PC-3 (cell line): ENCODE measurements around the gene MCOLN2. TPM values are rescaled to one million over a fixed set of nuclear protein-coding genes. Genes with fewer than 3 reads are reported as not detected.

Source experiments
- ATAC-seq: fragments of 200-7000 bp; cut with Tn5 transposase; 2 replicates; pipeline ENCODE4 v1.9.1; 2020; ENCODE audit warnings: mild to moderate bottlenecking, moderate library complexity
- BruUV-seq: library from RNA; stranded (reverse); fragments of 400-500 nt; replicated peaks from 2 replicates; lab custom pipeline; 2021; lab: Mats Ljungman, UMichigan
- CTCF ChIA-PET: fragments of 300-600 bp; sonication (Branson Sonifier 250); formaldehyde crosslinking; loops from one replicate; lab custom pipeline; 2022; ENCODE audit warnings: antibody characterized with exemption; lab: Charles Lee
- POLR2A ChIA-PET: fragments of 300-600 bp; sonication (Branson Sonifier 250); formaldehyde crosslinking; loops from one replicate; lab custom pipeline; 2022; ENCODE audit warnings: antibody characterized with exemption; ENCODE audit not compliant: unreplicated experiment; lab: Charles Lee
- DNase-seq: peaks from one replicate; pipeline ENCODE4 v3.0.0-alpha.2; 2015
- H2AFZ ChIP-seq: fragments of 300-600 bp; sonication (generic); 2 replicates; pipeline ENCODE4 v1.6.0; 2016; ENCODE audit warnings: antibody characterized with exemption, low read length
- H3F3A ChIP-seq: fragments of 300-600 bp; sonication (generic); one replicate; pipeline ENCODE4 v1.6.0; 2017; ENCODE audit warnings: antibody characterized with exemption, low read length, control low read depth, mild to moderate bottlenecking; ENCODE audit not compliant: unreplicated experiment
- H3K27ac ChIP-seq: fragments of 300-600 bp; sonication (generic); 2 replicates; pipeline ENCODE4 v1.5.1; 2016; ENCODE audit warnings: mild to moderate bottlenecking, low read length
- H3K27me3 ChIP-seq: fragments of 300-600 bp; sonication (generic); 2 replicates; pipeline ENCODE4 v1.6.1; 2016; ENCODE audit warnings: low read length, mixed read lengths
- H3K36me3 ChIP-seq: fragments of 300-600 bp; sonication (generic); 2 replicates; pipeline ENCODE4 v1.6.1; 2016; ENCODE audit warnings: low read depth, mixed run types, low read length, mixed read lengths
- H3K4me1 ChIP-seq: fragments of 300-600 bp; sonication (generic); 2 replicates; pipeline ENCODE4 v1.5.1; 2016; ENCODE audit warnings: low read length; ENCODE audit not compliant: insufficient read depth
- H3K4me2 ChIP-seq: fragments of 300-600 bp; sonication (generic); 2 replicates; pipeline ENCODE4 v1.6.0; 2016; ENCODE audit warnings: low read length
- H3K4me3 ChIP-seq: fragments of 300-600 bp; sonication (generic); 2 replicates; pipeline ENCODE4 v1.5.1; 2016; ENCODE audit warnings: mild to moderate bottlenecking, low read length, mixed read lengths
- H3K79me2 ChIP-seq: fragments of 300-600 bp; sonication (generic); 2 replicates; pipeline ENCODE4 v1.6.1; 2017; ENCODE audit warnings: low read length, mixed read lengths
- H3K9ac ChIP-seq: fragments of 300-600 bp; sonication (generic); 2 replicates; pipeline ENCODE4 v1.6.0; 2016; ENCODE audit warnings: mild to moderate bottlenecking, low read length
- H3K9me2 ChIP-seq: fragments of 300-600 bp; sonication (generic); replicated peaks from 2 replicates; pipeline ENCODE4 v1.6.1; 2016; ENCODE audit warnings: mixed run types, low read length, mixed read lengths
- H3K9me3 ChIP-seq: fragments of 300-600 bp; sonication (generic); 2 replicates; pipeline ENCODE4 v1.6.1; 2016; ENCODE audit warnings: low read length, mixed read lengths
- H4K20me1 ChIP-seq: fragments of 300-600 bp; sonication (generic); 2 replicates; pipeline ENCODE4 v1.6.1; 2016; ENCODE audit warnings: low read length, mixed read lengths
- EZH2 ChIP-seq: fragments of 300-600 bp; sonication (generic); IDR thresholded peaks from one replicate; pipeline ENCODE4 v1.6.1; 2017; ENCODE audit warnings: antibody characterized with exemption, mild to moderate bottlenecking, low read length; ENCODE audit not compliant: unreplicated experiment
- EZH2phosphoT487 ChIP-seq: fragments of 300-600 bp; sonication (generic); IDR thresholded peaks from 2 replicates; pipeline ENCODE4 v1.6.1; 2018; ENCODE audit warnings: mild to moderate bottlenecking, antibody characterized with exemption, low read length, borderline replicate concordance
- intact Hi-C: fragments of 100-400 bp; cut with micrococcal nuclease; formaldehyde crosslinking; loops from 2 replicates; pipeline ENCODE4 v1.9.0; 2023
- total RNA-seq: library from RNA; depleted of rRNA; stranded (reverse); fragments of >200 nt; gene quantifications from 2 replicates; pipeline ENCODE4 v1.2.3, GENCODE V29; 2014
- TF ChIP-seq, protein P1 (sequence below): fragments of 300-600 bp; sonication (generic); conservative IDR thresholded peaks from 2 replicates; pipeline ENCODE4 v1.5.1; 2017; ENCODE audit warnings: antibody characterized with exemption, low read depth, mild to moderate bottlenecking, low read length

MCOLN2 gene
- total RNA-seq, 1 experiment from 2014 or later = 24.6 TPM

DNA sequence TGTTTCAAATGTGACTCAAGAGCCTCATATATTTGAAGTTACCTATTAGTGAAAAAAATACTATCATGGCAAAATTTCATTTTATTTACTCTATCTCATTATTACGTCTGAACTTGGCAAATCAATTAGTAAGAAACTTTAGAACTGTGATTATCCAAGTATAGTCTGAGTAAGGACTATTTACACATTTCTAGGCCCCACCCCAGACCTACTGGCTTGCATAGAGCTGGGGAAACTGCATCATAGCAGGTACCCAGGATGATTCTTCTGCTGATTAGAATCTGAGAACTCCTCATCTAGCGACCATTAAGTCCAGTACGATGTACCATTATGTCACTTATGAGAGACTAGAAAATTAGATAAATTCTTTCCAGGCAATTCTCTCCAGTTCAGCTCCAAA is 31.2 kb upstream of the MCOLN2 start:
- H3K36me3 ChIP-seq = no peaks in the 10 kb centered on the region
- H3K9me2 ChIP-seq = no peaks in the 10 kb centered on the region
- no peak for TF ChIP-seq EZH2
- no peak for TF ChIP-seq EZH2phosphoT487
- TF ChIP-seq, protein P1, sequence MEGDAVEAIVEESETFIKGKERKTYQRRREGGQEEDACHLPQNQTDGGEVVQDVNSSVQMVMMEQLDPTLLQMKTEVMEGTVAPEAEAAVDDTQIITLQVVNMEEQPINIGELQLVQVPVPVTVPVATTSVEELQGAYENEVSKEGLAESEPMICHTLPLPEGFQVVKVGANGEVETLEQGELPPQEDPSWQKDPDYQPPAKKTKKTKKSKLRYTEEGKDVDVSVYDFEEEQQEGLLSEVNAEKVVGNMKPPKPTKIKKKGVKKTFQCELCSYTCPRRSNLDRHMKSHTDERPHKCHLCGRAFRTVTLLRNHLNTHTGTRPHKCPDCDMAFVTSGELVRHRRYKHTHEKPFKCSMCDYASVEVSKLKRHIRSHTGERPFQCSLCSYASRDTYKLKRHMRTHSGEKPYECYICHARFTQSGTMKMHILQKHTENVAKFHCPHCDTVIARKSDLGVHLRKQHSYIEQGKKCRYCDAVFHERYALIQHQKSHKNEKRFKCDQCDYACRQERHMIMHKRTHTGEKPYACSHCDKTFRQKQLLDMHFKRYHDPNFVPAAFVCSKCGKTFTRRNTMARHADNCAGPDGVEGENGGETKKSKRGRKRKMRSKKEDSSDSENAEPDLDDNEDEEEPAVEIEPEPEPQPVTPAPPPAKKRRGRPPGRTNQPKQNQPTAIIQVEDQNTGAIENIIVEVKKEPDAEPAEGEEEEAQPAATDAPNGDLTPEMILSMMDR = no peak
- no peak for ATAC-seq
- BruUV-seq = no TSS peak
- no peaks in the 10 kb centered on the region for H3K9me3 ChIP-seq
- H3K4me2 ChIP-seq = no peak overlapping the region
- H3K27me3 ChIP-seq = no peaks in the 10 kb centered on the region
- H2AFZ ChIP-seq = no peak overlapping the region
- H3K9ac ChIP-seq = no peak overlapping the region
- no peak overlapping the region for H3K27ac ChIP-seq
- no peaks in the 10 kb centered on the region for H3F3A ChIP-seq
- H3K4me3 ChIP-seq = no peak overlapping the region
- ChIA-PET POLR2A (no interaction called here), CTCF (interaction anchor here (0.6 to 1.3 kb wide), 3 partner anchors 50 to 83 kb away, joined by 3 to 40 read pairs (median 4); no protein-coding TSS in a partner anchor)
- no peaks in the 10 kb centered on the region for H4K20me1 ChIP-seq
- intact Hi-C loops = no loop called here
- no peak for DNase-seq
- H3K79me2 ChIP-seq = no peaks in the 10 kb centered on the region
- no peaks in the 10 kb centered on the region for H3K4me1 ChIP-seq

DNA sequence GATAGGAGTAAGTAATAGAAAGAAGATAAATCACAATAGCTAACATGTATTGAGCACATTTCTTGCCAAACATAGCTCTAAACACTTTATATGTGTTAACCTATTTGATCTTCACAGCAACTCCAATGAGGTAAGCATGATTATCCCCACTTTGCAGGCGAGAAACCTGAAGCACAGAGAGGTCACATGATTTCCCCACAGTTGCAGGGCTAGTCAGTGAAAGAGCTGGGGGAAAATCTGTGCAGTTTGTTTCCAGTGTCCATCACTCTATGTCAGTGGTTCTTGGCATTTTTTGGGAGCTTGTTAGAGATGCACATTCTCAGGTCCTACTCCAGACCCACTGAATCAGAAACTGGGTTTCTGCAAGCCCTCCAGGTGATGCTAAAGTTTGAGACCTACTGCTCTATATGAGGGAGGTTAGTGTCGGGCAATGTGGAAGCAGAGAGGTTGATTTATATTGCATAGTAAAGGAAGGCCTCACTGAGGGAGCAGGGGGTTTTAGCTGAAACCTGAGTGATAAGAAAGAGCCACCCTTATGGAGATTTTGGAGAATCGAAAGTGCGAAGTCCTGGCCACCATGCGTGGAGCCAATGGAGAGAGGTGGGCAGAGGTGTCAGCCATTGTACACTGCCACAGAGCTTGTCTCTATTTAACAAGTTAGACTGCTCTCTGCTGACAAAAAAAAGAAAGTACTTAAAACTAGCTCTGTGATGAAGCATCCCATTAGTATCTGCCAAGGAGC is 30.5 kb upstream of the MCOLN2 start:
- TF ChIP-seq, protein P1 = peak; percentile 41; the same call in 1 of the 2 replicates
- TF ChIP-seq EZH2 (no peak), EZH2phosphoT487 (no peak)
- H4K20me1 ChIP-seq = no peaks in the 10 kb centered on the region
- intact Hi-C loops = loop anchor here (1.0 kb wide), 1 partner anchor 82 kb away; no protein-coding TSS in a partner anchor
- H3K36me3 ChIP-seq = no peaks in the 10 kb centered on the region
- peak; percentile 21 for DNase-seq
- H3K4me3 ChIP-seq = no peak overlapping the region
- no peaks in the 10 kb centered on the region for H3F3A ChIP-seq
- H3K79me2 ChIP-seq = no peaks in the 10 kb centered on the region
- no TSS peak for BruUV-seq
- H3K9ac ChIP-seq = no peak overlapping the region
- H3K9me2 ChIP-seq = no peaks in the 10 kb centered on the region
- no peaks in the 10 kb centered on the region for H3K9me3 ChIP-seq
- POLR2A ChIA-PET = no interaction called here
- no peak overlapping the region for H3K27ac ChIP-seq
- no peak overlapping the region for H3K4me2 ChIP-seq
- H2AFZ ChIP-seq = no peak overlapping the region
- peak; percentile 81 for ATAC-seq
- no peaks in the 10 kb centered on the region for H3K27me3 ChIP-seq
- H3K4me1 ChIP-seq = no peaks in the 10 kb centered on the region
- CTCF ChIA-PET = interaction anchor here (0.6 to 1.3 kb wide), 3 partner anchors 50 to 83 kb away, joined by 3 to 40 read pairs (median 4); no protein-coding TSS in a partner anchor

DNA sequence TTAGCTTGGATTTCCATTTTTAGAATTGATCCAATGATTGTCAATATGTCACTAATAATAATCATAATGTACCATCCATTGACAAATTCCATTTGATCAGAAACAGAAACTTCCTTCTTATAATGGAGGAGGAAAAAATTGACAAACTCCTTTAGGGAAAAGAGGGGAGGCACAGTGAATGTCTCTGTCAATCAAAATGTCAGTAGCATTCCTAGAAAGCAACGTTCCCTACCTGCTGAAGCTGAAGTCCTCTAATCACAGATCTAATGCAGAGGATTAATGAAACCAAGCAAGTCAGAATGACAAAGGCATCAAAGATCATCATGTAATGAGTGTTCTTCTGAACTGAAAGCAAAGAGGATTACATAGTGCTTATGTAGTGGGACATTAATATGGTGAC is 29.0 kb upstream of the MCOLN2 start:
- no peaks in the 10 kb centered on the region for H3F3A ChIP-seq
- no peak overlapping the region for H3K4me2 ChIP-seq
- H3K27ac ChIP-seq = no peak overlapping the region
- no peaks in the 10 kb centered on the region for H3K79me2 ChIP-seq
- ATAC-seq (no peak), DNase-seq (no peak)
- intact Hi-C loops = no loop called here
- no peaks in the 10 kb centered on the region for H3K9me2 ChIP-seq
- H3K36me3 ChIP-seq = no peaks in the 10 kb centered on the region
- H3K4me3 ChIP-seq = no peak overlapping the region
- H2AFZ ChIP-seq = no peak overlapping the region
- TF ChIP-seq, protein P1 = no peak
- TF ChIP-seq EZH2 (no peak), EZH2phosphoT487 (no peak)
- POLR2A ChIA-PET = no interaction called here
- H3K4me1 ChIP-seq = no peaks in the 10 kb centered on the region
- no peaks in the 10 kb centered on the region for H3K9me3 ChIP-seq
- no peaks in the 10 kb centered on the region for H3K27me3 ChIP-seq
- H3K9ac ChIP-seq = no peak overlapping the region
- CTCF ChIA-PET = no interaction called here
- BruUV-seq = no TSS peak
- no peaks in the 10 kb centered on the region for H4K20me1 ChIP-seq
